K562 (cell line): Measurements from ENCODE around the gene MBNL1. TPM values are rescaled to one million over a fixed set of nuclear protein-coding genes. Genes with fewer than 3 reads are reported as not detected.

Experiments used
- BRF2 ChIP-seq: IDR thresholded peaks from 3 replicates; pipeline ENCODE4 v1.6.1; 2011; ENCODE audit warnings: borderline replicate concordance, mild to moderate bottlenecking; ENCODE audit not compliant: insufficient read length, insufficient read depth
- FOXO4 ChIP-seq: fragments of 450-650 bp; formaldehyde crosslinking; IDR thresholded peaks from 2 replicates; pipeline ENCODE4 v1.4.0; 2020; ENCODE audit warnings: mild to moderate bottlenecking, moderate library complexity
- FUS ChIP-seq: fragments of 200-400 bp; formaldehyde crosslinking; optimal IDR thresholded peaks from 2 replicates; pipeline ENCODE3; 2017; ENCODE audit warnings: low read depth, low read length
- IRF9 ChIP-seq: fragments of 450-650 bp; IDR thresholded peaks from 2 replicates; pipeline ENCODE4 v1.6.1; 2016; ENCODE audit warnings: missing biosample characterization, missing genetic modification characterization
- MCM5 ChIP-seq: fragments of 450-650 bp; IDR thresholded peaks from 2 replicates; pipeline ENCODE4 v1.6.1; 2016; ENCODE audit warnings: low read depth
- PRMT5 ChIP-seq: sonication (generic); formaldehyde crosslinking; IDR thresholded peaks from 2 replicates; pipeline ENCODE4 v1.5.0; 2020; ENCODE audit warnings: missing genetic modification reagents
- PRPF4 ChIP-seq: fragments of 200-400 bp; formaldehyde crosslinking; IDR thresholded peaks from one replicate; pipeline ENCODE4 v1.6.1; 2017; ENCODE audit warnings: low read length, low read depth, mild to moderate bottlenecking; ENCODE audit not compliant: insufficient read depth, poor library complexity, severe bottlenecking
- PURB ChIP-seq: sonication (generic); formaldehyde crosslinking; IDR thresholded peaks from 2 replicates; pipeline ENCODE4 v1.9.0; 2021; ENCODE audit warnings: low read depth, mild to moderate bottlenecking, missing genetic modification reagents
- RCOR1 ChIP-seq, 2 experiments: IDR thresholded peaks; 2 replicates each; pipeline ENCODE4 v1.6.1; 2012; ENCODE audit warnings: low read depth in 2 of 2, low read length in 2 of 2, borderline replicate concordance in 1 of 2, improper control_type of control experiment in 1 of 2
- SMAD3 ChIP-seq: fragments of 450-650 bp; formaldehyde crosslinking; conservative IDR thresholded peaks from 2 replicates; pipeline ENCODE4 v1.4.0; 2020; ENCODE audit warnings: mild to moderate bottlenecking
- SMARCA4 ChIP-seq: fragments of 450-650 bp; IDR thresholded peaks from 2 replicates; pipeline ENCODE4 v1.6.1; 2016
- YBX1 ChIP-seq: fragments of 450-650 bp; IDR thresholded peaks from 2 replicates; pipeline ENCODE4 v1.7.1; 2016; ENCODE audit warnings: mild to moderate bottlenecking
- ZBTB40 ChIP-seq, 2 experiments: fragments of 450-650 bp in 1 of 2; sonication (generic) in 1 of 2; formaldehyde crosslinking in 1 of 2; IDR thresholded peaks; 2 replicates each; pipeline versions ENCODE4 v1.7.1 to v1.9.0; 2016 to 2022; ENCODE audit warnings: inconsistent platforms in 1 of 2, mild to moderate bottlenecking in 1 of 2, missing genetic modification reagents in 1 of 2
- ZNF23 ChIP-seq: fragments of 250-450 bp; sonication (Bioruptor Pico); IDR thresholded peaks from 2 replicates; pipeline ENCODE4 v1.4.0; 2020; ENCODE audit warnings: mild to moderate bottlenecking
- ZNF384 ChIP-seq: IDR thresholded peaks from 2 replicates; pipeline ENCODE4 v1.6.1; 2012; ENCODE audit warnings: low read depth, low read length, improper control_type of control experiment
- ZNF780A ChIP-seq: fragments of 250-450 bp; sonication (Bioruptor Pico); IDR thresholded peaks from 2 replicates; pipeline ENCODE4 v1.5.0; 2021; ENCODE audit warnings: mild to moderate bottlenecking
- polyA plus RNA-seq, 8 experiments: library from polyadenylated mRNA; depleted of rRNA in 4 of 8; stranded (reverse) in 5 of 8; unstranded in 3 of 8; fragments of >200 nt; fragmentation: Nextera tagmentation in 2 of 8; fragmentation: Illumina TruSeq in 1 of 8; extraction: Ambion mirVana in 2 of 8; extraction: Trizol in 1 of 8; gene quantifications; 2 replicates each; pipeline versions ENCODE4 v1.2.1 to v1.2.3, GENCODE V29; 2011 to 2014; ENCODE audit warnings: inconsistent platforms in 1 of 8, missing spikeins in 1 of 8
- total RNA-seq, 7 experiments: library from RNA; depleted of rRNA in 6 of 7; stranded (reverse); fragments of >200 nt in 6 of 7; fragmentation: Illumina TruSeq in 2 of 7; extraction: Trizol in 2 of 7; gene quantifications; 2 replicates each; pipeline versions ENCODE4 v1.2.1 to v1.2.3, GENCODE V29; 2011 to 2021; ENCODE audit warnings: low replicate concordance in 1 of 7

MBNL1 gene
- total and polyA plus RNA-seq, 9 of the 15 experiments (the other 6 are each of a cell fraction or from before 2014, with no cell fraction given): 70.3 to 243 (median 220) TPM

- TF ChIP-seq ZBTB40 (IDR thresholded peaks at IDR 0.05) (peak; percentile 77), ZBTB40 (CRISPR knock-in tag; IDR thresholded peaks at IDR 0.05) (peak; percentile 79), ZNF780A (CRISPR knock-in tag) (no peak), SMAD3 (no peak), MCM5 (no peak), FOXO4 (CRISPR knock-in tag) (no peak), YBX1 (no peak), BRF2 (no peak), FUS (no peak), RCOR1 (IDR thresholded peaks at IDR 0.05; ENCODE audit: borderline replicate concordance in 1 of 2, low read depth in 2 of 2, low read length in 2 of 2) (0 out of 4 replicates have a peak, but pooled peaks of 1 of the 2 experiments have one; percentile 19), PURB (no peak), ZNF23 (CRISPR knock-in tag) (no peak), PRMT5 (no peak), SMARCA4 (0 out of 2 replicates have a peak, but pooled peaks have one; percentile 12), ZNF384 (peak; percentile 88), PRPF4 (no peak), IRF9 (no peak)
Measured at GRCh38 chr3:152319256-152319655, 50.5 kb downstream of the MBNL1 start (continued).
